Measurements from ENCODE around the gene MMRN2.

DNA sequence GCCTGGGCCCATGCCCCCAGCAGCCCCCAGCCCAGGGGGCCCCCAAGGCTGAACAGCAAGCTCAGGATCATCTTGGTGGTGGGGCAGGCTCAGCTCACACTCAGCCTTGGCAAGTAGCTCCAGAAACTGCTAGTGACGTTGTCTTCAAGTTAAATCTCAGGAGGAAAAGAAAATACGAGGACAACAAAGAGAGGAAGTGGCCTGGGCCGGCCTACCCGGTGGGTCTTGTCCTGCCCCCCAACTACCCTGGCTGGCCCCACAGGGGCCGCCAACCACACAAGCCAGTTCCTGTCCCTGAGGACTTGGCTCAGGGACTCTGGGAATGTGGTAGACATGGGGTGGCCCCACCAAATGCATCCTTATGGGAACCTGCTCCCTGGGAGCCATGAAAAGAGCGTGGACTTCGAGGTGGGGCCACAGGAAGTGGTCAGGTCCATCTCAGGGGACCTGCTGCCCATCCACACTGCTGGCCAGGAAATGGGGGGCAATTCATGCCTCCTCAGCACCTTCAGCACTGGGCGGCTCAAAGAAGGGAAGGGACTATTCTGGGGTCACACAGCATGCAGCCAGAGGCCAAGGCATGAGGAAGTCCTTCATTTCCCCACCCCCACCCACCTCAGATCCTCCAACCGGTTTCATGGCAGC is at the start of gene MMRN2:
- no peak for TF ChIP-seq POLR2A (IDR thresholded peaks at IDR 0.05)
- TF ChIP-seq, protein P1, sequence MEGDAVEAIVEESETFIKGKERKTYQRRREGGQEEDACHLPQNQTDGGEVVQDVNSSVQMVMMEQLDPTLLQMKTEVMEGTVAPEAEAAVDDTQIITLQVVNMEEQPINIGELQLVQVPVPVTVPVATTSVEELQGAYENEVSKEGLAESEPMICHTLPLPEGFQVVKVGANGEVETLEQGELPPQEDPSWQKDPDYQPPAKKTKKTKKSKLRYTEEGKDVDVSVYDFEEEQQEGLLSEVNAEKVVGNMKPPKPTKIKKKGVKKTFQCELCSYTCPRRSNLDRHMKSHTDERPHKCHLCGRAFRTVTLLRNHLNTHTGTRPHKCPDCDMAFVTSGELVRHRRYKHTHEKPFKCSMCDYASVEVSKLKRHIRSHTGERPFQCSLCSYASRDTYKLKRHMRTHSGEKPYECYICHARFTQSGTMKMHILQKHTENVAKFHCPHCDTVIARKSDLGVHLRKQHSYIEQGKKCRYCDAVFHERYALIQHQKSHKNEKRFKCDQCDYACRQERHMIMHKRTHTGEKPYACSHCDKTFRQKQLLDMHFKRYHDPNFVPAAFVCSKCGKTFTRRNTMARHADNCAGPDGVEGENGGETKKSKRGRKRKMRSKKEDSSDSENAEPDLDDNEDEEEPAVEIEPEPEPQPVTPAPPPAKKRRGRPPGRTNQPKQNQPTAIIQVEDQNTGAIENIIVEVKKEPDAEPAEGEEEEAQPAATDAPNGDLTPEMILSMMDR (IDR thresholded peaks at IDR 0.05): no peak

All from breast epithelium (tissue), 3 donors.